BLaER1 treated with 17β-estradiol and CSF1 and Interleukin-3, amounts not matched to agents 10 nM and 100 nM (cell line): ENCODE measurements around the gene DPEP1.

Source experiments
- H3K27ac ChIP-seq, 11 experiments: shearing (Covaris generic); formaldehyde crosslinking; 2 replicates each; pipeline ENCODE4 v1.8.1; 2022
- H3K27me3 ChIP-seq, 11 experiments: shearing (Covaris generic); formaldehyde crosslinking; 2 replicates each; pipeline ENCODE4 v1.8.1; 2022
- H3K36me3 ChIP-seq, 11 experiments: shearing (Covaris generic); formaldehyde crosslinking; 2 replicates each; pipeline ENCODE4 v1.8.1; 2022
- H3K4me1 ChIP-seq, 10 experiments: shearing (Covaris generic); formaldehyde crosslinking; 2 replicates each; pipeline ENCODE4 v1.8.1; 2022
- H3K4me2 ChIP-seq, 11 experiments: shearing (Covaris generic); formaldehyde crosslinking; 2 replicates each; pipeline ENCODE4 v1.8.1; 2022
- H3K4me3 ChIP-seq, 10 experiments: shearing (Covaris generic); formaldehyde crosslinking; 2 replicates each; pipeline ENCODE4 v1.8.1; 2022
- H3K9ac ChIP-seq, 11 experiments: shearing (Covaris generic); formaldehyde crosslinking; 2 replicates each; pipeline ENCODE4 v1.8.1; 2022
- H3K9me3 ChIP-seq, 11 experiments: shearing (Covaris generic); formaldehyde crosslinking; replicated peaks in 1 of 11; 2 replicates each; pipeline ENCODE4 v1.8.1; 2022
- H4K20me1 ChIP-seq, 11 experiments: shearing (Covaris generic); formaldehyde crosslinking; 2 replicates each; pipeline ENCODE4 v1.8.1; 2022
- Cebpa-rat ChIP-seq, 11 experiments: shearing (Covaris generic); IDR thresholded peaks; 2 replicates each; pipeline ENCODE4 v1.8.1; 2022

DPEP1 gene

DNA sequence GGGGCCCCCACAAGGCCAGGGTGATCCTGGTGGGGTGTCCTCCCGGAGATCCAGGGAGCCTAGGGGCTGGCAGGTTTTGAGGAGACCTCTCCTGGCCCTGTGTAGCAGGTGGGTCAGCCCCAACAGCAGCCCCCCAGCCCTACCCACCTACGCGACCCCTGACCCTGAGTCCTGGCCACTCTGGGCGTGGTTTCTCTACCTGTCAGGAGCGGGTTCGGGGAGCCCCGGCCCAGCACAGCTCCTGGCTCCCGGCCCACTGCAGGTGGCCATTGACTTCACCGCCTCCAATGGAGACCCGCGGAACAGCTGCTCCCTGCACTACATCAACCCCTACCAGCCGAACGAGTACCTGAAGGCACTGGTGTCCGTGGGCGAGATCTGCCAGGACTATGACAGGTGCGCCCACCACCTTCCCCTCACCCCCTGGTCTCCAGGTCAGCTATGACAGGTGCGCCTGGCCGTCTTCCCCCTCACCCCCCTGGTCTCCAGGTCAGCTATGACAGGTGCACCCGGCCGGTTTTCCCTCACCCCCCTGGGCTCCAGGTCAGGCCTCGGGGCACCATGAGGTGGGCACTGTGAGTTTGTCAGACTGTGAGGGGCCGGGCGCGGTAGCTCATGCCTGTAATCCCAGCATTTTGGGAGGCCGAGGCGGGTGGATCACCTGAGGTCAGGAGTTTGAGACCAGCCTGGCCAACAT, 24.9 kb upstream of the DPEP1 start:
- Histone ChIP-seq H3K27me3 (peaks cover 0 to 6% (median 0%) of the 10 kb centered on the region in 11 experiments; a peak in 3 of 22 replicates), H4K20me1 (peaks cover 0 to 40% (median 21%) of the 10 kb centered on the region in 11 experiments; a peak in 18 of 22 replicates), H3K9ac (no peak overlapping the region), H3K4me1 (peaks cover 6 to 23% (median 20%) of the 10 kb centered on the region in 10 experiments; a peak in 19 of 20 replicates), H3K27ac (no peak overlapping the region), H3K36me3 (peaks cover 0 to 65% (median 48%) of the 10 kb centered on the region in 11 experiments; a peak in 18 of 22 replicates), H3K4me2 (no peak overlapping the region), H3K4me3 (no peak overlapping the region), H3K9me3 (peaks cover 0 to 4% (median 3%) of the 10 kb centered on the region in 11 experiments; a peak in 6 of 22 replicates)
- no peak for TF ChIP-seq Cebpa-rat (IDR thresholded peaks at IDR 0.05)

DNA sequence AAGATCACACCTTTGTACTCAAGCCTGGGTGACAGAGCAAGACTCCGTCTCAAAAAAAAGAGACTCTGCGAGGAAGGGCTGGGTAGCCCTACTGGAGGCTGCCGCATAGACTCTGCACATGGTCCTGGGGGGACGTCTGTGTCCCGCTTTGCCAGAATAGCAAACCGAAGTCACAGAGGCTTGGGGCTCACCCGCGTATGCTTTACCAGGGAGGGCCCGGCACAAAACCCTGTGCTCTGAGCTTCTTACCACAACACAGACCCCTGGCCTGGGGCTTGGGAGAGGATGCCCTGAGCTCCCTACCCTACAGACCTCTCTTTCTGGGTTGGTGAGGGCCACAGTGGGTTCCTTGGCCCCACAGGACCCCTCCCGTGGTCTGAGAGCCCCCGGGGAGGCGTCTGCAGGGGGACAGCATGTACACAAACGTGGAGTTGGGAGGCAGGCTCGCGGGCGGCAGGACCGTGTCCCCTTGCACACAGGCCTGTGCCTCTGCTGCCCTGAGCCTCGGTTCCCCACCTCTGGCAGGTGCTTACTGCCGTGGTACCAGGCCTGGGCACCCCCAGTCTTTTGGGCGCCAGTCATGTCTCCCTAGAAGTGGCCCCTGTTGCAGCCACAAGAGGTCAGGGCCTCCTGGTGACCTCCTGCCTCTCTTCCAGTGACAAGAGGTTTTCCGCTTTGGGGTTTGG, 24.1 kb upstream of the DPEP1 start:
- Histone ChIP-seq H3K4me3 (no peak overlapping the region), H3K36me3 (peaks cover 0 to 60% (median 42%) of the 10 kb centered on the region in 11 experiments; a peak in 16 of 22 replicates), H3K4me2 (no peak overlapping the region), H4K20me1 (peaks cover 0 to 32% (median 13%) of the 10 kb centered on the region in 11 experiments; a peak in 17 of 22 replicates), H3K9me3 (peaks cover 0 to 4% (median 3%) of the 10 kb centered on the region in 11 experiments; a peak in 6 of 22 replicates), H3K27ac (no peak overlapping the region), H3K9ac (no peak overlapping the region), H3K4me1 (peaks cover 6 to 23% (median 19%) of the 10 kb centered on the region in 10 experiments; a peak in 19 of 20 replicates), H3K27me3 (peaks cover 0 to 6% (median 0%) of the 10 kb centered on the region in 11 experiments; a peak in 3 of 22 replicates)
- TF ChIP-seq Cebpa-rat (IDR thresholded peaks at IDR 0.05): no peak

DNA sequence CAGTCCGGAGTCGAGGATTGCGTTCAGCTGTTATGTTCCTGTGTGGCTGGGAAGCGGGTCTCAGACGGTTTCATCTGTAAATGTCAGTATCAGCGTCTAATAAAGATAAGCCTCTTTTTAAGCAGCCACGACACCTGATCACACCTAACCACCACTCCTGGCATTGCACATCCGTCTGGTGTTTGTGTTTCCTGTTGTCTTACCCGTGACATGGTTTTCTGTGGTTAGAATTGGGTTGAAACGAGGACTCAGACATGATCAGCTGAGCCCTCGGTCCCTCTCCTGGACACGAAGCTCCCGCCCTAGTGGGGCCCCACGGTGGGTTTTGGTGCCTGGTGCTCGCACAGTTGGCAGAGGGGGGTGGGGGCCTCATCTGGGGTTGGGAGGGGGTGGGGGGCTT, 19.6 kb upstream of the DPEP1 start:
- H3K4me2 ChIP-seq: peak overlapping the region in 8 of 11 experiments; percentile 2 to 73 (median 51); a peak in 13 of 22 replicates
- TF ChIP-seq Cebpa-rat (IDR thresholded peaks at IDR 0.05): no peak
- peaks cover 0 to 30% (median 0%) of the 10 kb centered on the region in 11 experiments; a peak in 4 of 22 replicates for H4K20me1 ChIP-seq
- H3K9ac ChIP-seq: peak overlapping the region in 1 of 11 experiments; percentile 35; a peak in 1 of 22 replicates
- H3K9me3 ChIP-seq: no peaks in the 10 kb centered on the region
- H3K27me3 ChIP-seq: no peaks in the 10 kb centered on the region
- H3K36me3 ChIP-seq: peaks cover 0 to 61% (median 45%) of the 10 kb centered on the region in 11 experiments; a peak in 19 of 22 replicates
- no peak overlapping the region for H3K4me3 ChIP-seq
- H3K27ac ChIP-seq: no peak overlapping the region
- H3K4me1 ChIP-seq: peaks cover 0 to 24% (median 17%) of the 10 kb centered on the region in 10 experiments; a peak in 14 of 20 replicates

DNA sequence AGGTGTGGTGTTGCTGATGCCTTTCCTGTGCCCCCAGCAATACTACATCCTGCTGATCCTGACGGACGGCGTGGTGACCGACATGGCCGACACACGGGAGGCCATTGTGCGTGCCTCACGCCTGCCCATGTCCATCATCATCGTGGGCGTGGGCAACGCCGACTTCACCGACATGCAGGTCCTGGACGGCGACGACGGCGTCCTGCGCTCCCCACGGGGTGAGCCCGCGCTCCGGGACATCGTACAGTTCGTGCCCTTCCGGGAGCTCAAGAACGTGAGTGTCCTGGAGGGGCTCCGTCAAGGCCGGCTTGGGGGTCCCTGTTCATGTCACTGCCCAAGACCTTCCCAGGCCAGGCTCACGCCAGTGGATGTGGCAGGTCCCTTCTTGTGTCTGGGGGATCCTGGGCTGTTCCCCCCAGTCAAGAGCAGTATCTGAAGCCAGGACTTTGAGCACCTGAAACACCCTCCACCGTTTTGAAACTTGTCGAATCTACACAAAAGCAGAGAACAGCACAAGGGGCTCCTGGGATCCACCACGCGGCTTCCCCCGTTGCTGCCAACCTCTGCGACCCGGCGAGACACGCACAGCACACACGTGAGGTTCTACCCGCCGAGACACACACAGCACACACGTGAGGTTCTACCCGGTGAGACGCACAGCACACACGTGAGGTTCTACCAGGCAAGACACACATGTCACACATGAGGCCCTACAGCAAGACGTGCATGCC, 17.9 kb upstream of the DPEP1 start:
- H3K27ac ChIP-seq: no peak overlapping the region
- H3K9ac ChIP-seq: no peak overlapping the region
- peak overlapping the region in 5 of 11 experiments; percentile 12 to 73 (median 61); a peak in 3 of 22 replicates for H3K4me2 ChIP-seq
- H3K9me3 ChIP-seq: no peaks in the 10 kb centered on the region
- peaks cover 0 to 41% (median 30%) of the 10 kb centered on the region in 10 experiments; a peak in 14 of 20 replicates for H3K4me1 ChIP-seq
- H3K4me3 ChIP-seq: no peak overlapping the region
- peaks cover 0 to 46% (median 31%) of the 10 kb centered on the region in 11 experiments; a peak in 19 of 22 replicates for H3K36me3 ChIP-seq
- no peak for TF ChIP-seq Cebpa-rat (IDR thresholded peaks at IDR 0.05)
- H3K27me3 ChIP-seq: no peaks in the 10 kb centered on the region
- H4K20me1 ChIP-seq: peaks cover 0 to 37% (median 0%) of the 10 kb centered on the region in 11 experiments; a peak in 3 of 22 replicates

DNA sequence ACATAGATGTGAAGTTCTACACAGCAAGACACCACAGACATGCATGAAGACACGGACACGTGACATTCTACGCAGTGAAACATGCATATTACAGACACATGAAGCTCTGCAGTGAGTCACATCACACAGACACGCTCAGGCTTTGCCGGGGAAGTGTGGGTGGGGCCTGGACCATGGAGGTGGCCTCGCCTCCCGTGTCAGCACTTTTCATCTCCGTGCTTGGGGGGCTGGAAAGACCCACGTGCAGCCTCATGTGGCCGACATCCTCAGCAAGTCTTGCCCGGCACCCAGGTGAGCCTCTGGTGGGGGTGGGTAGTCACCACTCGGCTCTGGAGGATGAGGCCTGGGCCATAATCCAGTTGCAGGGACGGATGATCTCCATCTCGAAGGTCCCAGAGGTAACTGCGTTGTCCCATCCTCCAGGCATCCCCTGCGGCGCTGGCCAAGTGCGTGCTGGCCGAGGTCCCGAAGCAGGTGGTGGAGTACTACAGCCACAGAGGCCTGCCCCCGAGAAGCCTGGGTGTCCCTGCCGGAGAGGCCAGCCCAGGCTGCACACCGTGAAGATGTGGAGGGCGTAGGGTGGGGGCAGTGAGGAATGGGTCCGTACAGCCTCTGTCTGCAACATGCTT, 17.3 kb upstream of the DPEP1 start:
- 0 out of 22 replicates have a peak overlapping the region, but pooled peaks of 2 of the 11 experiments have one; percentile 13 to 37 for H3K9ac ChIP-seq
- H3K4me3 ChIP-seq: no peak overlapping the region
- H3K4me1 ChIP-seq: peaks cover 0 to 48% (median 33%) of the 10 kb centered on the region in 10 experiments; a peak in 14 of 20 replicates
- peaks cover 0 to 43% (median 28%) of the 10 kb centered on the region in 11 experiments; a peak in 19 of 22 replicates for H3K36me3 ChIP-seq
- H4K20me1 ChIP-seq: peaks cover 0 to 41% (median 0%) of the 10 kb centered on the region in 11 experiments; a peak in 4 of 22 replicates
- H3K4me2 ChIP-seq: no peak overlapping the region
- TF ChIP-seq Cebpa-rat (IDR thresholded peaks at IDR 0.05): no peak
- no peaks in the 10 kb centered on the region for H3K27me3 ChIP-seq
- H3K9me3 ChIP-seq: no peaks in the 10 kb centered on the region
- no peak overlapping the region for H3K27ac ChIP-seq

DNA sequence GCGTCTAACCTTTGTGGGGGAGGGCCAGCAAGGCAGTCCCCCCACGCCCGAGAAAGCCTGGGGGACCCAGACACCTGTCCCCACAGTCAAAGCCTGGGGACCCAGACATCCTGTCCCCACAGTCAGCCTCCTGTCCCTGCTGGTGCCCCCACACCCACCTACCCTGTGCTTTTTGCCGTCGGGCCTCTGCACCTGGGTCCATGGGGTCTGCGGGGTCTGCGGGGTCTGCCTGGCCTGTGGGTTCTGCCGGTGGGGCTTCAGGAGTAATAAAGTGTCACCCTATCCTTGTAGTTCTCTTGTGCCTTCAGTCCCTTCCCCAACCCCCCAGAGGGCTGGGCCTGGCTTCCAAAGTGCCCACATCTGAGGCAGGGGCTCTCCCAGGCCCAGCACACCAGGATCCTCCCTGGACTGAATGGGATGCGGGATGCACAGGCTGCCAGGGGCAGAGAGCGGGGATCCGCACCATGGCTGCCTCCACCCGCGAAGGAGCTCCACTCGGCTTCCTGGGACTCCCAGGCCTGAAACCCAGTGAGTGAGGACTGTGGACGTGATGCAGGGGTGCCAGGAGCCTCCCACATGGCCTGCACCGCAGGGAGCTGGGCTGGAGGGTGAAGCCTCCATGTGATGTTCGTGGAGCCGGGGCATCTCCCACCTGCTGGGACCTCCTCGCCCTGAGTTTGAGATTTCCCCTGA, 16.3 kb upstream of the DPEP1 start:
- TF ChIP-seq Cebpa-rat (IDR thresholded peaks at IDR 0.05): no peak
- H3K36me3 ChIP-seq: peaks cover 0 to 37% (median 25%) of the 10 kb centered on the region in 11 experiments; a peak in 19 of 22 replicates
- H3K9me3 ChIP-seq: no peaks in the 10 kb centered on the region
- H3K4me1 ChIP-seq: peaks cover 5 to 51% (median 37%) of the 10 kb centered on the region in 10 experiments; a peak in 19 of 20 replicates
- no peak overlapping the region for H3K4me3 ChIP-seq
- H3K27me3 ChIP-seq: no peaks in the 10 kb centered on the region
- H3K4me2 ChIP-seq: no peak overlapping the region
- H4K20me1 ChIP-seq: peaks cover 0 to 41% (median 0%) of the 10 kb centered on the region in 11 experiments; a peak in 3 of 22 replicates
- H3K9ac ChIP-seq: peak overlapping the region in 4 of 11 experiments; percentile 29 to 44 (median 39); a peak in 4 of 22 replicates
- H3K27ac ChIP-seq: peak overlapping the region in 1 of 11 experiments; percentile 34; a peak in 3 of 22 replicates

DNA sequence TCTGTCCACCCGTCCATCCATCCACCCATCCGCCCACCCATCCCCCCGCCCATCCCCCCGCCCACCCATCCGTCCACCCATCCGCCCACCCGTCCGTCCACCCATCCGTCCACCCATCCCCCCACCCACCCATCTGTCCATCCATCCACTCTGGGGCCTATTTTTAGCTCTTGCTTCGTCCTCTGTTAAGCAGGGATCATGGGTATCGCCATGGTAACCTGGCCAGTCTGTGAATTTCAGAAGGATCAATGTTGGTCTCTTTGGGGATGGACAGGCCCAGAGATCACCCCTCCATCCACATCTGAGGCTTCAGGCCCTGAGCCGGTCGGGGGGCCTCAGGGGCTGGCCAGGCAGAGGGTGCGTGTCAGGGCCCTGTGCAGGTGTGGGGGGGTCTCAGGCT, 15.2 kb upstream of the DPEP1 start:
- Histone ChIP-seq H3K9me3 (no peaks in the 10 kb centered on the region), H3K4me2 (no peak overlapping the region), H3K4me3 (no peak overlapping the region), H4K20me1 (peaks cover 0 to 41% (median 0%) of the 10 kb centered on the region in 11 experiments; a peak in 4 of 22 replicates), H3K27me3 (no peaks in the 10 kb centered on the region), H3K9ac (no peak overlapping the region), H3K4me1 (peaks cover 15 to 62% (median 48%) of the 10 kb centered on the region in 10 experiments), H3K36me3 (peaks cover 0 to 27% (median 20%) of the 10 kb centered on the region in 11 experiments; a peak in 19 of 22 replicates), H3K27ac (no peak overlapping the region)
- no peak for TF ChIP-seq Cebpa-rat (IDR thresholded peaks at IDR 0.05)
